ENCODE results near the gene ZNF281.
"Not testable (repeated sequence)": the region's sequence is repeated elsewhere in the genome, so short reads cannot be mapped to it uniquely, and the experiment has no call there.

Gene ZNF281

DNA sequence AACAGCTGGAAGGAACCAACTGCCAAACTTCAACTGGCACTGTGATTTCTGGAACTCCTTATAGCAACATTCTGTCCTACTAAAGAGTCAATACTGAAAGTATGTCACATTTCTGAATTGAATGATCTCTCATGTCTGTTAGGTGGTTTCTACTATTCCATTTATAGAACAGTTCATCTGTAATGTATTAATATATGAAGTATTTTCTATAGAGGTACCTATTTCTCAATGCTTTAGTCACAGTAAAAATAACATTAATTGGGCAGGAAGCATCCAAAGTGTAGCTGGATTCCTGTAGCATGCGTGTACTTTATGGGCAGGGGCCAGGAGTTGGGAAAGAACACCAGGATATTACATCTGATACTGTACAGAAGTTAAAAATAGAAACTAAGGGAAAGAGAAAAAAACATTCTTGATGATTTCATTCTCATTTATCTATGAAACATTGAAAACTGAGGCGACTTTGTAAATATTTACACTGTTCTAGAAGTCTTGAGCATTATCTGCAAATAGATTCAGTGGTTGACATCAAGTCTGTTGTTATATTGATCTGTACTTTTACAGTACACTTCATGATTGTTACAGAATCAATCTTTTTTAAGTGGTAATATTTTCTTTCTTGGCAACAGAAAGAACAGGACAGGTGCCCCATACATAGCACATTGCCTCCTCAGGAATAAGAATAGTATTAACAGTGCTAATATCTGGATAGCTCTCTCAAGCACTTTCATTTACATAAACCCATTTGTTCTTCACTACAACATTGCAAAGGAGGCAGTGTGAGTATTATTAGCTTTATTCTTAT, 6.2 kb upstream of the ZNF281 start:
- no peak overlapping the region for H3K4me3 ChIP-seq (ENCODE audit: low read depth, low read length)
- TF ChIP-seq CTCF (IDR thresholded peaks at IDR 0.05; ENCODE audit: low read depth, low read length, missing control alignments), result no peak
- DNase-seq, result peak; percentile 97
- in situ Hi-C loops (cut with HindIII; ENCODE audit: low pct_ligation_motif_present, low sequenced_read_pairs), result no loop called here
- peak overlapping the region; percentile 96 for H3K27ac ChIP-seq
- no peaks in the 10 kb centered on the region for H3K36me3 ChIP-seq (replicated peaks)
- no peaks in the 10 kb centered on the region for H3K27me3 ChIP-seq (replicated peaks)

DNA sequence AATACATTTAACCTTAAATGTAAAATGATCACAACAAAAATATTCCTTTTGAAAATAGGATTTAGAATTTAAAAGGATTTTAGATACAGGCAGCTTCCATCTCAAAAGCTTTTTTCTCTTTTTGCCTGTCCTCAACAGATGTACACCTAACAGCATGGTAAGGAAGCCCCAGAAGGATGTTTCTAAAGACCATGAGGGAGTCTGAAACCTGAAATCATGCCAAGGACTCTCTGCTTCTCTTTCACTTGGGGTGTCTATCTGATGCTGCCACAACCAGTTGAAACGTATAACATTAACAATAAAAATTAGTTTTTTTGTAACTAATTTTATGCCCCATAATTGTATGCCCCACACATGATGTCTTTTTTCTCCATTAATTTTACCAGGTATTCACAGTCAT, 5.4 kb upstream of the ZNF281 start:
- in situ Hi-C loops (cut with HindIII; ENCODE audit: low pct_ligation_motif_present, low sequenced_read_pairs), result no loop called here
- Histone ChIP-seq H3K27ac (peak overlapping the region; percentile 76), H3K27me3 (replicated peaks) (no peaks in the 10 kb centered on the region), H3K36me3 (replicated peaks) (no peaks in the 10 kb centered on the region), H3K4me3 (ENCODE audit: low read depth, low read length) (no peak overlapping the region)
- DNase-seq, result peak; percentile 11
- TF ChIP-seq CTCF (IDR thresholded peaks at IDR 0.05; ENCODE audit: low read depth, low read length, missing control alignments), result no peak

DNA sequence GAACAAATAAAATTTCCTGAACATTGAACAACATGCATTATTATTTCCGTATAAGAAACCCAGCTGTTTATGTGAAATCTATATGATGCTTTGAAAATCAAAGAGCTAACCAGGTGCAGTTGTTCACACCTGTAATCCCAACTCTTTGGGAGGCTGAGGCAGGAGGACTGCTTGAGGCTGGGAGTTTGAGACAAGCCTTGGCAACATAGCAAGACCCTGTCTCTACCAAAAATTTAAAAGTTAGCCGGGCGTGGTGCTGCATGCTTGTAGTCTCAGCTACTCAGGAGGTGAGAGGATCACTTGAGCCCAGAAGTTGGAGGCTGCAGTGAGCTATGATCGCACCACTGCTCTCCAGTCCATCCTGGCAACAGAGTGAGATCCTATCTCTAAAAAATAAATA, 4.8 kb upstream of the ZNF281 start:
- H3K4me3 ChIP-seq (ENCODE audit: low read depth, low read length), result no peak overlapping the region
- in situ Hi-C loops (cut with HindIII; ENCODE audit: low pct_ligation_motif_present, low sequenced_read_pairs), result no loop called here
- DNase-seq, result no peak
- peaks cover under 1% of the 10 kb centered on the region for H3K36me3 ChIP-seq (replicated peaks)
- no peak overlapping the region for H3K27ac ChIP-seq
- no peak for TF ChIP-seq CTCF (IDR thresholded peaks at IDR 0.05; ENCODE audit: low read depth, low read length, missing control alignments)
- no peaks in the 10 kb centered on the region for H3K27me3 ChIP-seq (replicated peaks)

- H3K36me3 ChIP-seq (replicated peaks); H3K27me3 ChIP-seq (replicated peaks); H3K4me3 ChIP-seq (ENCODE audit: low read depth, low read length); in situ Hi-C loops (cut with HindIII; ENCODE audit: low pct_ligation_motif_present, low sequenced_read_pairs): not testable (repeated sequence)
- peak; percentile 80 for DNase-seq
- peak overlapping the region; percentile 75 for H3K27ac ChIP-seq
Observed at GRCh38 chr1:200413766-200414165, 3.9 kb upstream of the ZNF281 start.

GRCh38 chr1:200411406-200412257, 1.8 kb upstream of the ZNF281 start:
- no peak overlapping the region for H3K27ac ChIP-seq
- peaks cover 26% of the 10 kb centered on the region for H3K36me3 ChIP-seq (replicated peaks)
- in situ Hi-C loops (cut with HindIII; ENCODE audit: low pct_ligation_motif_present, low sequenced_read_pairs), result no loop called here
- DNase-seq, result no peak
- no peak for TF ChIP-seq CTCF (IDR thresholded peaks at IDR 0.05; ENCODE audit: low read depth, low read length, missing control alignments)
- H3K27me3 ChIP-seq (replicated peaks), result no peaks in the 10 kb centered on the region
- no peak overlapping the region for H3K4me3 ChIP-seq (ENCODE audit: low read depth, low read length)

- Histone ChIP-seq H3K27ac (no peak overlapping the region), H3K36me3 (replicated peaks) (peaks cover 27% of the 10 kb centered on the region), H3K4me3 (ENCODE audit: low read depth, low read length) (no peak overlapping the region), H3K27me3 (replicated peaks) (no peaks in the 10 kb centered on the region)
- DNase-seq, result no peak
- in situ Hi-C loops (cut with HindIII; ENCODE audit: low pct_ligation_motif_present, low sequenced_read_pairs), result no loop called here
- no peak for TF ChIP-seq CTCF (IDR thresholded peaks at IDR 0.05; ENCODE audit: low read depth, low read length, missing control alignments)
Observed at GRCh38 chr1:200410566-200410878, 686 bp upstream of the ZNF281 start.

Measured in brain microvascular endothelial cell (primary cell).